SK-N-SH (cell line): ENCODE data around the gene ZNF20. TPM values are rescaled to one million over a fixed set of nuclear protein-coding genes. Genes with fewer than 3 reads are reported as not detected.

Experiments used
- CTCF ChIA-PET: fragments of 300-600, 350-600 bp; formaldehyde crosslinking; extraction: SDS; loops from one replicate; lab custom pipeline; 2021; lab: Yijun Ruan, JAX
- POLR2A ChIA-PET: fragments of 350-600 bp; sonication (Branson Sonifier 250); formaldehyde crosslinking; extraction: SDS; loops from one replicate; lab custom pipeline; 2020; ENCODE audit warnings: antibody characterized with exemption, inconsistent platforms; lab: Yijun Ruan, JAX
- DNase-seq: peaks from one replicate; pipeline ENCODE4 v3.0.0; 2012
- H2AFZ ChIP-seq: fragments of 200-600 bp; sonication (generic); 2 replicates; pipeline ENCODE4 v1.8.1; 2016; ENCODE audit warnings: antibody characterized with exemption, mild to moderate bottlenecking, low read depth
- H3F3A ChIP-seq: fragments of 200-600 bp; sonication (generic); replicated peaks from 2 replicates; pipeline ENCODE3; 2016; ENCODE audit warnings: antibody characterized with exemption, mild to moderate bottlenecking; ENCODE audit not compliant: insufficient read depth
- H3K27ac ChIP-seq, 2 experiments: fragments of 200-500 bp in 1 of 2; fragments of 200-600 bp in 1 of 2; sonication (Bioruptor generic) in 1 of 2; sonication (generic), shearing (Covaris generic) in 1 of 2; 2 replicates each; pipeline versions ENCODE4 v1.5.1 to v1.6.1; 2014 to 2016; ENCODE audit warnings: low read depth in 2 of 2, inconsistent platforms in 1 of 2, low read length in 1 of 2, mild to moderate bottlenecking in 1 of 2, mixed read lengths in 1 of 2
- H3K27me3 ChIP-seq: fragments of 200-600 bp; sonication (generic), shearing (Covaris generic); 2 replicates; pipeline ENCODE4 v1.6.1; 2016; ENCODE audit warnings: mixed run types; ENCODE audit not compliant: insufficient read depth
- H3K36me3 ChIP-seq, 2 experiments: fragments of 200-500 bp in 1 of 2; fragments of 200-600 bp in 1 of 2; sonication (Bioruptor generic) in 1 of 2; sonication (generic) in 1 of 2; replicated peaks in 1 of 2; 2 replicates each; pipeline versions ENCODE3 to v1.5.1; 2014 to 2016; ENCODE audit warnings: low read length in 1 of 2, mild to moderate bottlenecking in 1 of 2; ENCODE audit not compliant: insufficient read depth in 2 of 2, control insufficient read depth in 1 of 2
- H3K4me1 ChIP-seq, 2 experiments: fragments of 200-500 bp in 1 of 2; fragments of 200-600 bp in 1 of 2; sonication (Bioruptor generic) in 1 of 2; sonication (generic), shearing (Covaris generic) in 1 of 2; 2 replicates each; pipeline versions ENCODE4 v1.5.1 to v1.6.1; 2014 to 2016; ENCODE audit warnings: low read depth in 1 of 2, low read length in 1 of 2, mixed run types in 1 of 2; ENCODE audit not compliant: insufficient read depth in 2 of 2, control insufficient read depth in 1 of 2
- H3K4me2 ChIP-seq: fragments of 200-600 bp; sonication (generic), shearing (Covaris generic); 2 replicates; pipeline ENCODE4 v1.6.1; 2017; ENCODE audit warnings: mixed run types
- H3K4me3 ChIP-seq, 2 experiments: fragments of 200-500 bp in 1 of 2; fragments of 200-600 bp in 1 of 2; sonication (Bioruptor generic) in 1 of 2; sonication (generic), shearing (Covaris generic) in 1 of 2; 2 replicates each; pipeline versions ENCODE4 v1.5.1 to v1.8.1; 2014 to 2016; ENCODE audit warnings: low read depth in 2 of 2, inconsistent platforms in 1 of 2, low read length in 1 of 2, mild to moderate bottlenecking in 1 of 2, mixed read lengths in 1 of 2, moderate library complexity in 1 of 2
- H3K79me2 ChIP-seq: fragments of 200-600 bp; sonication (generic); 2 replicates; pipeline ENCODE4 v1.8.1; 2017; ENCODE audit warnings: mild to moderate bottlenecking; ENCODE audit not compliant: insufficient read depth
- H3K9ac ChIP-seq: fragments of 200-600 bp; sonication (generic); 2 replicates; pipeline ENCODE4 v1.6.1; 2017; ENCODE audit warnings: mixed run types
- H3K9me2 ChIP-seq: fragments of 200-600 bp; sonication (generic); 2 replicates; pipeline ENCODE4 v1.6.1; 2017; ENCODE audit warnings: mixed run types
- H3K9me3 ChIP-seq: fragments of 200-600 bp; sonication (generic); 2 replicates; pipeline ENCODE4 v1.6.1; 2017; ENCODE audit warnings: mixed run types, mild to moderate bottlenecking, moderate library complexity
- H4K20me1 ChIP-seq: fragments of 200-600 bp; sonication (generic); 2 replicates; pipeline ENCODE4 v1.6.1; 2017; ENCODE audit warnings: mild to moderate bottlenecking, mixed run types; ENCODE audit not compliant: insufficient read depth
- CTCF ChIP-seq: fragments of 200-600 bp; sonication (generic); IDR thresholded peaks from 2 replicates; pipeline ENCODE4 v1.6.1; 2017; ENCODE audit warnings: antibody characterized with exemption, mild to moderate bottlenecking, moderate library complexity
- FOXM1 ChIP-seq: IDR thresholded peaks from 2 replicates; pipeline ENCODE4 v1.4.0; 2012; ENCODE audit warnings: low read depth, mild to moderate bottlenecking
- GABPA ChIP-seq: IDR thresholded peaks from 2 replicates; pipeline ENCODE4 v1.4.0; 2012; ENCODE audit warnings: low read depth, mild to moderate bottlenecking
- GATA2 ChIP-seq: sonication (generic); formaldehyde crosslinking; IDR thresholded peaks from 2 replicates; pipeline ENCODE4 v1.5.0; 2020; ENCODE audit warnings: mild to moderate bottlenecking, missing genetic modification reagents
- MAX ChIP-seq: IDR thresholded peaks from 2 replicates; pipeline ENCODE4 v1.4.0; 2012; ENCODE audit warnings: low read depth
- MEF2A ChIP-seq: IDR thresholded peaks from 2 replicates; pipeline ENCODE4 v1.4.0; 2012; ENCODE audit warnings: low read depth, borderline replicate concordance
- MXI1 ChIP-seq: IDR thresholded peaks from 2 replicates; pipeline ENCODE4 v1.6.1; 2012; ENCODE audit warnings: mild to moderate bottlenecking, low read depth, low read length, improper control_type of control experiment
- NFIC ChIP-seq: IDR thresholded peaks from 2 replicates; pipeline ENCODE4 v1.4.0; 2012; ENCODE audit warnings: borderline replicate concordance
- NRF1 ChIP-seq: IDR thresholded peaks from 2 replicates; pipeline ENCODE4 v1.6.1; 2012; ENCODE audit warnings: low read depth, mild to moderate bottlenecking, low read length
- PBX3 ChIP-seq: IDR thresholded peaks from 2 replicates; pipeline ENCODE4; 2012
- POLR2AphosphoS5 ChIP-seq: IDR thresholded peaks from 2 replicates; pipeline ENCODE4 v1.6.1; 2012; ENCODE audit warnings: low read depth, low read length
- RAD21 ChIP-seq: IDR thresholded peaks from 2 replicates; pipeline ENCODE4 v1.6.1; 2012; ENCODE audit warnings: mild to moderate bottlenecking, low read length
- RCOR1 ChIP-seq: fragments of 150-350 bp; IDR thresholded peaks from 2 replicates; pipeline ENCODE4 v1.6.1; 2017; ENCODE audit warnings: antibody characterized with exemption, low read length
- RFX5 ChIP-seq: IDR thresholded peaks from 2 replicates; pipeline ENCODE4 v1.6.1; 2012; ENCODE audit warnings: mild to moderate bottlenecking, improper control_type of control experiment, low read length
- SMC3 ChIP-seq: IDR thresholded peaks from 2 replicates; pipeline ENCODE4 v1.6.1; 2012; ENCODE audit warnings: low read depth, low read length, improper control_type of control experiment
- TAF1 ChIP-seq: IDR thresholded peaks from 2 replicates; pipeline ENCODE4 v1.6.1; 2012; ENCODE audit warnings: low read depth, mild to moderate bottlenecking, low read length, moderate library complexity, borderline replicate concordance
- TCF12 ChIP-seq: IDR thresholded peaks from 2 replicates; pipeline ENCODE4 v1.4.0; 2012
- TEAD4 ChIP-seq: IDR thresholded peaks from 2 replicates; pipeline ENCODE4 v1.4.0; 2012; ENCODE audit warnings: mild to moderate bottlenecking, borderline replicate concordance; ENCODE audit not compliant: insufficient read depth
- USF2 ChIP-seq: fragments of 150-350 bp; IDR thresholded peaks from 2 replicates; pipeline ENCODE4 v1.6.1; 2017; ENCODE audit warnings: antibody characterized with exemption, low read length, low read depth, borderline replicate concordance
- YY1 ChIP-seq: IDR thresholded peaks from 2 replicates; pipeline ENCODE4 v1.4.0; 2012; ENCODE audit warnings: low read depth, mild to moderate bottlenecking
- WGBS: methylation state at CpG from one replicate; pipeline ENCODE4 v1.1.6; 2017; ENCODE audit warnings: low lambda C conversion rate; 5-methylcytosine and 5-hydroxymethylcytosine counted together
- polyA plus RNA-seq, 3 experiments: library from polyadenylated mRNA; depleted of rRNA; stranded (reverse); fragments of >200 nt; gene quantifications; 2 replicates each; pipeline ENCODE4 v1.2.3, GENCODE V29; 2012

The ZNF20 gene
- polyA plus RNA-seq, 1 of the 3 experiments (the other 2 are of a cell fraction): 1.8 TPM

GRCh38 chr19:12139885-12140544, at the start of gene ZNF20 (continued):
- TF ChIP-seq USF2 (no peak), SMC3 (no peak), TEAD4 (no peak), RCOR1 (no peak), NRF1 (no peak), TAF1 (0 out of 2 replicates have a peak, but pooled peaks have one; percentile 5), NFIC (no peak), GABPA (peak; percentile 42; the same call in 1 of the 2 replicates), RAD21 (no peak), GATA2 (CRISPR knock-in tag) (no peak), TCF12 (no peak), YY1 (no peak), RFX5 (peak; percentile 91)

DNA sequence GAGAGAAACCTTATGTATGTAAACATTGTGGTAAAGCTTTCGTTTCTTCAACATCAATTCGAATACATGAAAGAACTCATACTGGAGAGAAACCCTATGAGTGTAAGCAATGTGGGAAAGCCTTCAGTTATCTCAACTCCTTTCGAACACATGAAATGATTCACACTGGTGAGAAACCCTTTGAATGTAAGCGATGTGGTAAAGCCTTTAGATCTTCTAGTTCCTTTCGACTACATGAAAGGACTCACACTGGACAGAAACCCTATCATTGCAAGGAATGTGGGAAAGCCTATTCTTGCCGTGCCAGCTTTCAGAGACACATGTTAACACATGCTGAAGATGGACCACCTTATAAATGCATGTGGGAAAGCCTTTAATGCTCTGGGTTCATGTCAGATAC, 47.5 kb upstream of the ZNF20 start:
- DNase-seq: no peak
- H3K4me1 ChIP-seq: no peaks in the 10 kb centered on the region
- TF ChIP-seq SMC3: no peak
- no peak for TF ChIP-seq NFIC
- no peak for TF ChIP-seq FOXM1
- no peak for TF ChIP-seq TCF12
- no peak for TF ChIP-seq YY1
- TF ChIP-seq GATA2 (CRISPR knock-in tag): no peak
- TF ChIP-seq USF2: no peak
- TF ChIP-seq PBX3: no peak
- TF ChIP-seq POLR2AphosphoS5: no peak
- no peak for TF ChIP-seq RAD21
- no peak for TF ChIP-seq TAF1
- TF ChIP-seq MXI1: no peak
- TF ChIP-seq MEF2A: no peak
- TF ChIP-seq TEAD4: no peak
- no peak for TF ChIP-seq CTCF
- TF ChIP-seq GABPA: no peak
- no peak for TF ChIP-seq MAX
- H3K9me2 ChIP-seq: no peaks in the 10 kb centered on the region
- peak overlapping the region in 1 of 2 experiments; percentile 1; a peak in 1 of 4 replicates for H3K4me3 ChIP-seq
- H3K36me3 ChIP-seq: peaks cover 30 to 81% of the 10 kb centered on the region in 2 experiments
- H3K4me2 ChIP-seq: no peak overlapping the region
- CTCF ChIA-PET: no interaction called here
- H3K79me2 ChIP-seq: peaks cover 25% of the 10 kb centered on the region; the same call in 1 of the 2 replicates
- H3K9ac ChIP-seq: no peak overlapping the region
- H4K20me1 ChIP-seq: no peaks in the 10 kb centered on the region
- no peak overlapping the region for H2AFZ ChIP-seq
- no peaks in the 10 kb centered on the region for H3K27me3 ChIP-seq
- WGBS: 93% methylated on average over 6 of the region's 6 CpGs
- POLR2A ChIA-PET: no interaction called here
- H3K27ac ChIP-seq: no peak overlapping the region
- H3F3A ChIP-seq: no peaks in the 10 kb centered on the region
- H3K9me3 ChIP-seq: peaks cover 43% of the 10 kb centered on the region; the same call in 1 of the 2 replicates
